K562 (cell line): Measurements from ENCODE around the gene SLC25A18. TPM values are rescaled to one million over a fixed set of nuclear protein-coding genes. Genes with fewer than 3 reads are reported as not detected.

Experiments
- AFF4 ChIP-seq: sonication (generic); formaldehyde crosslinking; IDR thresholded peaks from 2 replicates; pipeline ENCODE4 v1.8.0; 2023; ENCODE audit warnings: mild to moderate bottlenecking, missing genetic modification reagents
- CBX8 ChIP-seq: fragments of 200-600 bp; sonication (generic); IDR thresholded peaks from 2 replicates; pipeline ENCODE4 v1.6.1; 2012; ENCODE audit warnings: borderline replicate concordance, mixed run types, low read depth, mild to moderate bottlenecking, moderate library complexity, mixed read lengths, low read length, control low read depth, inconsistent platforms; ENCODE audit not compliant: poor library complexity, severe bottlenecking; ENCODE audit errors: extremely low read depth
- ETV5 ChIP-seq: sonication (generic); formaldehyde crosslinking; IDR thresholded peaks from 2 replicates; pipeline ENCODE4 v1.4.0; 2020; ENCODE audit warnings: low read depth, mild to moderate bottlenecking, missing genetic modification reagents
- FOXA3 ChIP-seq, 2 experiments: fragments of 450-650 bp in 1 of 2; sonication (generic) in 1 of 2; formaldehyde crosslinking; IDR thresholded peaks in 1 of 2; conservative IDR thresholded peaks in 1 of 2; 2 replicates each; pipeline versions ENCODE4 v1.4.0 to v1.8.0; 2020 to 2022; ENCODE audit warnings: mild to moderate bottlenecking in 2 of 2, missing genetic modification reagents in 1 of 2
- JUNB ChIP-seq: fragments of 450-650 bp; formaldehyde crosslinking; conservative IDR thresholded peaks from 2 replicates; pipeline ENCODE4 v1.4.0; 2020; ENCODE audit warnings: mild to moderate bottlenecking
- JUND ChIP-seq, 2 experiments: IDR thresholded peaks; 2 replicates in 1 of 2; 3 replicates in 1 of 2; pipeline ENCODE4 v1.6.1; 2011; ENCODE audit warnings: borderline replicate concordance in 2 of 2, low read depth in 2 of 2, low read length in 2 of 2, improper control_type of control experiment in 1 of 2, missing biosample characterization in 1 of 2, missing genetic modification characterization in 1 of 2, missing genetic modification reagents in 1 of 2
- KLF1 ChIP-seq: fragments of 450-650 bp; IDR thresholded peaks from 2 replicates; pipeline ENCODE4 v1.6.1; 2016; ENCODE audit warnings: missing genetic modification characterization, missing compliant biosample characterization
- MAFF ChIP-seq: IDR thresholded peaks from 2 replicates; pipeline ENCODE4 v1.6.1; 2012; ENCODE audit warnings: low read length, improper control_type of control experiment
- MCM7 ChIP-seq, 2 experiments: fragments of 450-650 bp; IDR thresholded peaks; 2 replicates each; pipeline ENCODE4 v1.6.1; 2016 to 2018
- MEF2A ChIP-seq: IDR thresholded peaks from 2 replicates; pipeline ENCODE4 v1.6.1; 2011; ENCODE audit warnings: low read depth, mild to moderate bottlenecking, low read length, moderate library complexity; ENCODE audit not compliant: control insufficient read depth
- PHF21A ChIP-seq: fragments of 450-650 bp; IDR thresholded peaks from 2 replicates; pipeline ENCODE4 v1.6.1; 2017; ENCODE audit warnings: low read depth, borderline replicate concordance
- polyA plus RNA-seq, 8 experiments: library from polyadenylated mRNA; depleted of rRNA in 4 of 8; stranded (reverse) in 5 of 8; unstranded in 3 of 8; fragments of >200 nt; fragmentation: Nextera tagmentation in 2 of 8; fragmentation: Illumina TruSeq in 1 of 8; extraction: Ambion mirVana in 2 of 8; extraction: Trizol in 1 of 8; gene quantifications; 2 replicates each; pipeline versions ENCODE4 v1.2.1 to v1.2.3, GENCODE V29; 2011 to 2014; ENCODE audit warnings: inconsistent platforms in 1 of 8, missing spikeins in 1 of 8
- total RNA-seq, 7 experiments: library from RNA; depleted of rRNA in 6 of 7; stranded (reverse); fragments of >200 nt in 6 of 7; fragmentation: Illumina TruSeq in 2 of 7; extraction: Trizol in 2 of 7; gene quantifications; 2 replicates each; pipeline versions ENCODE4 v1.2.1 to v1.2.3, GENCODE V29; 2011 to 2021; ENCODE audit warnings: low replicate concordance in 1 of 7
- TF ChIP-seq, protein P1 (sequence below): sonication (generic); formaldehyde crosslinking; IDR thresholded peaks from 2 replicates; pipeline ENCODE4 v1.8.0; 2023; ENCODE audit warnings: missing genetic modification reagents, mild to moderate bottlenecking, borderline replicate concordance
- TF ChIP-seq, protein P2 (sequence below): IDR thresholded peaks from 2 replicates; pipeline ENCODE4 v1.6.1; 2012; ENCODE audit warnings: low read depth, low read length, improper control_type of control experiment, borderline replicate concordance

Gene SLC25A18
- total and polyA plus RNA-seq, 9 of the 15 experiments (the other 6 are each of a cell fraction or from before 2014, with no cell fraction given): 0.04 TPM; not detected in 8

DNA sequence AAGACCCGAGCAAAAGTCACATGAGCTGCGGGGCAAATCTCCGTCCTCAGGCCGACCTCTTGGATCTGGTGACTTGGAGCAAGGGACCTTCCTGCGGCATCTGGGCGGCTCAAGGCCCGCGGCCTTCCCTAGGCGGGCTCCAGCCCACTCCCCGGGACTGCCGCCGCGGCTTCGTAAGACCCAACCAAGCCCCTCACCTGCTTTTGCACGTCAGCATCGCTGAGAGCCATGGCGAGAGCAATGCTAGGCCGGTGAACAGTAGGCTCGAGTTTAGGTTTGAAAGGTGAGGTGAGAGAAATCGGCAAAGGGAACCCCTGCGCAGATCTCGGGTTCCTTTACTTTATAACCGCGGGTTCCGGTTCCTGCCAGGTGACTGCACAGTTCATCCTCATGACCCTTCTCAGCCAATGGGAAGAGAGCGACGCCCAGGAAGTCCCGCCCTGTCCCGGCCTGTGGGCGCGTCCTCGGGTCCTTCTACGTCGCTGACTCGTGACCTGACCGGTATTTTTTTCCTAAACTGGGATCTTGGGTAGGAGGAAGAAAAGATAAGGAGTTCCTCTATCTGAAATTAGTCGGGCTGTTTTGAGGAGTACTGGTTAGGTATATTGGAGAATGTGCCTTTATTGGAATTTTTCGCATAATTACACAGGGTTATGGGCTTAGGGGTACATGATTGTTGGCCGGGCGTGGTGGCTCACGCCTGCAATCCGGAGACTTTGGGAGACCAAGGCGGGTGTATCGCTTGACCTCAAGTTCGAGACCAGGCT is 65.3 kb downstream of the SLC25A18 start, which contains the start of gene ATP6V1E1 (continued):
- TF ChIP-seq ETV5 (CRISPR knock-in tag): no peak; the same call in 1 of the 2 replicates
- TF ChIP-seq AFF4 (CRISPR knock-in tag): peak; percentile 57; the same call in 1 of the 2 replicates
- TF ChIP-seq, protein P1, sequence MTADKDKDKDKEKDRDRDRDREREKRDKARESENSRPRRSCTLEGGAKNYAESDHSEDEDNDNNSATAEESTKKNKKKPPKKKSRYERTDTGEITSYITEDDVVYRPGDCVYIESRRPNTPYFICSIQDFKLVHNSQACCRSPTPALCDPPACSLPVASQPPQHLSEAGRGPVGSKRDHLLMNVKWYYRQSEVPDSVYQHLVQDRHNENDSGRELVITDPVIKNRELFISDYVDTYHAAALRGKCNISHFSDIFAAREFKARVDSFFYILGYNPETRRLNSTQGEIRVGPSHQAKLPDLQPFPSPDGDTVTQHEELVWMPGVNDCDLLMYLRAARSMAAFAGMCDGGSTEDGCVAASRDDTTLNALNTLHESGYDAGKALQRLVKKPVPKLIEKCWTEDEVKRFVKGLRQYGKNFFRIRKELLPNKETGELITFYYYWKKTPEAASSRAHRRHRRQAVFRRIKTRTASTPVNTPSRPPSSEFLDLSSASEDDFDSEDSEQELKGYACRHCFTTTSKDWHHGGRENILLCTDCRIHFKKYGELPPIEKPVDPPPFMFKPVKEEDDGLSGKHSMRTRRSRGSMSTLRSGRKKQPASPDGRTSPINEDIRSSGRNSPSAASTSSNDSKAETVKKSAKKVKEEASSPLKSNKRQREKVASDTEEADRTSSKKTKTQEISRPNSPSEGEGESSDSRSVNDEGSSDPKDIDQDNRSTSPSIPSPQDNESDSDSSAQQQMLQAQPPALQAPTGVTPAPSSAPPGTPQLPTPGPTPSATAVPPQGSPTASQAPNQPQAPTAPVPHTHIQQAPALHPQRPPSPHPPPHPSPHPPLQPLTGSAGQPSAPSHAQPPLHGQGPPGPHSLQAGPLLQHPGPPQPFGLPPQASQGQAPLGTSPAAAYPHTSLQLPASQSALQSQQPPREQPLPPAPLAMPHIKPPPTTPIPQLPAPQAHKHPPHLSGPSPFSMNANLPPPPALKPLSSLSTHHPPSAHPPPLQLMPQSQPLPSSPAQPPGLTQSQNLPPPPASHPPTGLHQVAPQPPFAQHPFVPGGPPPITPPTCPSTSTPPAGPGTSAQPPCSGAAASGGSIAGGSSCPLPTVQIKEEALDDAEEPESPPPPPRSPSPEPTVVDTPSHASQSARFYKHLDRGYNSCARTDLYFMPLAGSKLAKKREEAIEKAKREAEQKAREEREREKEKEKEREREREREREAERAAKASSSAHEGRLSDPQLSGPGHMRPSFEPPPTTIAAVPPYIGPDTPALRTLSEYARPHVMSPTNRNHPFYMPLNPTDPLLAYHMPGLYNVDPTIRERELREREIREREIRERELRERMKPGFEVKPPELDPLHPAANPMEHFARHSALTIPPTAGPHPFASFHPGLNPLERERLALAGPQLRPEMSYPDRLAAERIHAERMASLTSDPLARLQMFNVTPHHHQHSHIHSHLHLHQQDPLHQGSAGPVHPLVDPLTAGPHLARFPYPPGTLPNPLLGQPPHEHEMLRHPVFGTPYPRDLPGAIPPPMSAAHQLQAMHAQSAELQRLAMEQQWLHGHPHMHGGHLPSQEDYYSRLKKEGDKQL: no peak
- no peak for TF ChIP-seq CBX8
- TF ChIP-seq MAFF: no peak
- no peak; the same call in 1 of the 2 replicates for TF ChIP-seq KLF1 (tag)
- TF ChIP-seq JUNB (CRISPR knock-in tag): no peak
- TF ChIP-seq MCM7 (IDR thresholded peaks at IDR 0.05): no peak
- TF ChIP-seq FOXA3 (CRISPR knock-in tag; conservative IDR thresholded peaks at IDR 0.05 in 1 of 2, IDR thresholded peaks at IDR 0.05 in 1 of 2): no peak
- TF ChIP-seq, protein P2, sequence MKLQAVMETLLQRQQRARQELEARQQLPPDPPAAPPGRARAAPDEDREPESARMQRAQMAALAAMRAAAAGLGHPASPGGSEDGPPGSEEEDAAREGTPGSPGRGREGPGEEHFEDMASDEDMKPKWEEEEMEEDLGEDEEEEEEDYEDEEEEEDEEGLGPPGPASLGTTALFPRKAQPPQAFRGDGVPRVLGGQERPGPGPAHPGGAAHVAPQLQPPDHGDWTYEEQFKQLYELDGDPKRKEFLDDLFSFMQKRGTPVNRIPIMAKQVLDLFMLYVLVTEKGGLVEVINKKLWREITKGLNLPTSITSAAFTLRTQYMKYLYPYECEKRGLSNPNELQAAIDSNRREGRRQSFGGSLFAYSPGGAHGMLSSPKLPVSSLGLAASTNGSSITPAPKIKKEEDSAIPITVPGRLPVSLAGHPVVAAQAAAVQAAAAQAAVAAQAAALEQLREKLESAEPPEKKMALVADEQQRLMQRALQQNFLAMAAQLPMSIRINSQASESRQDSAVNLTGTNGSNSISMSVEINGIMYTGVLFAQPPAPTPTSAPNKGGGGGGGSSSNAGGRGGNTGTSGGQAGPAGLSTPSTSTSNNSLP: no peak
- TF ChIP-seq JUND (IDR thresholded peaks at IDR 0.05; ENCODE audit: borderline replicate concordance, low read depth, low read length): peak; percentile 41; the same call in 1 of the 2 replicates
- no peak; the same call in 2 of the 3 replicates for TF ChIP-seq JUND (tag; IDR thresholded peaks at IDR 0.05; ENCODE audit: borderline replicate concordance, low read depth, low read length)
- no peak for TF ChIP-seq PHF21A
- no peak for TF ChIP-seq MEF2A
